A549 (cell line): ENCODE measurements around the gene TCHP. TPM values are rescaled to one million over a fixed set of nuclear protein-coding genes. Genes with fewer than 3 reads are reported as not detected.

Experiments
- ATAC-seq, 2 experiments: fragments of 200-7000 bp in 1 of 2; fragments of >200 bp in 1 of 2; cut with Nextera tagmentation in 1 of 2; cut with Tn5 transposase in 1 of 2; 3 replicates each; pipeline versions ENCODE4 v1.8.0 to v1.9.1; 2018 to 2020; ENCODE audit warnings: mild to moderate bottlenecking in 1 of 2, moderate library complexity in 1 of 2
- CTCF ChIA-PET: fragments of 300-600 bp; sonication (Branson Sonifier 250); formaldehyde crosslinking; extraction: SDS; loops from one replicate; lab custom pipeline; 2021; ENCODE audit warnings: antibody characterized with exemption, inconsistent platforms; lab: Yijun Ruan, JAX
- POLR2A ChIA-PET: fragments of 350-600 bp; formaldehyde crosslinking; extraction: SDS; loops from one replicate; lab custom pipeline; 2021; ENCODE audit warnings: antibody characterized with exemption, inconsistent platforms; lab: Yijun Ruan, JAX
- DNase-seq, 2 experiments: peaks; one replicate each; pipeline versions ENCODE4 v3.0.0 to v3.0.0-alpha.2; 2011 to 2016; ENCODE audit warnings: low read depth in 1 of 2, low spot score in 1 of 2
- FAIRE-seq: peaks from 2 replicates; lab custom pipeline; 2011; peaks lifted over from hg19 to GRCh38; lab: Jason Lieb, UNC
- H3K27ac ChIP-seq, 2 experiments: fragments of >200 bp; sonication (Bioruptor Twin); formaldehyde crosslinking; 3 replicates each; pipeline ENCODE4 v1.5.1; 2016 to 2017
- H3K4me1 ChIP-seq: fragments of >200 bp; sonication (Bioruptor Twin); formaldehyde crosslinking; 3 replicates; pipeline ENCODE4 v1.6.1; 2016
- H3K4me2 ChIP-seq: fragments of >200 bp; sonication (Bioruptor Twin); formaldehyde crosslinking; 3 replicates; pipeline ENCODE4 v1.6.1; 2016
- H3K4me3 ChIP-seq: fragments of >200 bp; sonication (Bioruptor Twin); formaldehyde crosslinking; 3 replicates; pipeline ENCODE4 v1.5.1; 2016
- H3K9me3 ChIP-seq: fragments of >200 bp; sonication (Bioruptor Twin); formaldehyde crosslinking; 3 replicates; pipeline ENCODE4 v1.6.1; 2016
- ATOH8 ChIP-seq: fragments of 250-450 bp; sonication (Bioruptor Pico); IDR thresholded peaks from 2 replicates; pipeline ENCODE4 v1.5.0; 2020; ENCODE audit warnings: low read depth, mild to moderate bottlenecking, moderate library complexity
- BHLHE40 ChIP-seq: IDR thresholded peaks from 2 replicates; pipeline ENCODE4 v1.6.1; 2012; ENCODE audit warnings: low read depth, low read length, inconsistent platforms
- CBX2 ChIP-seq: fragments of 200-600 bp; sonication (generic); IDR thresholded peaks from 2 replicates; pipeline ENCODE4 v1.6.1; 2016; ENCODE audit warnings: low read depth, mild to moderate bottlenecking, borderline replicate concordance
- CBX8 ChIP-seq: fragments of 200-600 bp; sonication (generic); IDR thresholded peaks from 2 replicates; pipeline ENCODE4 v1.6.1; 2016
- EHMT2 ChIP-seq: fragments of 200-600 bp; sonication (generic); IDR thresholded peaks from 2 replicates; pipeline ENCODE4 v1.6.1; 2016; ENCODE audit warnings: antibody characterized with exemption, low read depth, mild to moderate bottlenecking, moderate library complexity
- ELK1 ChIP-seq: fragments of 150-350 bp; IDR thresholded peaks from 2 replicates; pipeline ENCODE4 v1.6.1; 2014; ENCODE audit warnings: low read depth, mild to moderate bottlenecking, low read length
- EP300 ChIP-seq, 2 experiments: fragments of >200 bp; sonication (Bioruptor Twin); formaldehyde crosslinking; IDR thresholded peaks; 2 replicates in 1 of 2; 3 replicates in 1 of 2; pipeline ENCODE4 v1.6.1; 2016 to 2017
- ESRRA ChIP-seq: fragments of 150-350 bp; IDR thresholded peaks from 2 replicates; pipeline ENCODE4 v1.6.1; 2014; ENCODE audit warnings: mild to moderate bottlenecking, low read length, borderline replicate concordance
- KDM1A ChIP-seq: fragments of 200-600 bp; sonication (generic); IDR thresholded peaks from 2 replicates; pipeline ENCODE4 v1.6.1; 2016; ENCODE audit warnings: low read depth, mild to moderate bottlenecking
- KDM5A ChIP-seq: fragments of 200-600 bp; sonication (generic); IDR thresholded peaks from 2 replicates; pipeline ENCODE4 v1.6.1; 2016; ENCODE audit warnings: antibody characterized with exemption, mild to moderate bottlenecking
- MAFK ChIP-seq: fragments of 450-650 bp; IDR thresholded peaks from 2 replicates; pipeline ENCODE4 v1.6.1; 2014; ENCODE audit not compliant: partially characterized antibody
- MAZ ChIP-seq: fragments of 150-350 bp; IDR thresholded peaks from 2 replicates; pipeline ENCODE4 v1.6.1; 2014; ENCODE audit warnings: antibody characterized with exemption, low read depth, low read length, borderline replicate concordance
- MYC ChIP-seq: IDR thresholded peaks from 2 replicates; pipeline ENCODE4 v1.6.1; 2012; ENCODE audit warnings: mild to moderate bottlenecking, inconsistent platforms, low read length, improper control_type of control experiment, borderline replicate concordance
- NFE2L2 ChIP-seq: fragments of 150-350 bp; conservative IDR thresholded peaks from 2 replicates; pipeline ENCODE4 v1.6.1; 2014; ENCODE audit warnings: low read length
- PHF8 ChIP-seq: fragments of 200-600 bp; sonication (generic); IDR thresholded peaks from 2 replicates; pipeline ENCODE4 v1.6.1; 2016; ENCODE audit warnings: low read depth, mild to moderate bottlenecking, antibody characterized with exemption, moderate library complexity, borderline replicate concordance
- POLR2A ChIP-seq: IDR thresholded peaks from 2 replicates; pipeline ENCODE4 v1.6.1; 2012; ENCODE audit warnings: mild to moderate bottlenecking, low read length
- RAD21 ChIP-seq, 2 experiments: fragments of >200 bp in 1 of 2; sonication (Bioruptor Twin) in 1 of 2; formaldehyde crosslinking in 1 of 2; IDR thresholded peaks in 1 of 2; conservative IDR thresholded peaks in 1 of 2; 2 replicates in 1 of 2; 3 replicates in 1 of 2; pipeline ENCODE4 v1.6.1; 2012 to 2018; ENCODE audit warnings: inconsistent platforms in 1 of 2
- RFX5 ChIP-seq: fragments of 450-650 bp; IDR thresholded peaks from 2 replicates; pipeline ENCODE4 v1.7.1; 2014; ENCODE audit warnings: antibody characterized with exemption, mild to moderate bottlenecking, moderate library complexity
- RNF2 ChIP-seq: fragments of 200-600 bp; sonication (generic); IDR thresholded peaks from 2 replicates; pipeline ENCODE4 v1.6.1; 2016; ENCODE audit warnings: low read depth, mild to moderate bottlenecking, antibody characterized with exemption, moderate library complexity, borderline replicate concordance
- SMC3 ChIP-seq: fragments of >200 bp; sonication (Bioruptor Twin); formaldehyde crosslinking; IDR thresholded peaks from 3 replicates; pipeline ENCODE4 v1.6.1; 2018; ENCODE audit warnings: inconsistent platforms
- TP53 ChIP-seq: fragments of 250-450 bp; sonication (Bioruptor Pico); IDR thresholded peaks from 2 replicates; pipeline ENCODE4 v1.5.0; 2021; ENCODE audit warnings: mild to moderate bottlenecking, moderate library complexity
- ZNF302 ChIP-seq: fragments of 250-450 bp; sonication (Bioruptor Pico); IDR thresholded peaks from 2 replicates; pipeline ENCODE4 v1.9.0; 2021; ENCODE audit warnings: inconsistent platforms, mild to moderate bottlenecking, moderate library complexity
- WGBS: methylation state at CpG from one replicate; pipeline ENCODE4 v1.1.6; 2017; ENCODE audit errors: missing lambda C conversion rate; 5-methylcytosine and 5-hydroxymethylcytosine counted together
- polyA plus RNA-seq, 4 experiments: library from polyadenylated mRNA; depleted of rRNA in 3 of 4; stranded (reverse); fragments of >200 nt; fragmentation: RNase III in 1 of 4; extraction: RNeasy Plus Mini Kit Qiagen cat#74134 plus additional on column Dnase treatment in 1 of 4; gene quantifications; 2 replicates in 3 of 4; 3 replicates in 1 of 4; pipeline ENCODE4 v1.2.3, GENCODE V29; 2011 to 2017
- TF ChIP-seq, protein P1 (sequence below): fragments of >200 bp; sonication (Bioruptor Twin); formaldehyde crosslinking; IDR thresholded peaks from 3 replicates; pipeline ENCODE4 v1.6.1; 2016
- TF ChIP-seq, protein P2 (sequence below): IDR thresholded peaks from 2 replicates; pipeline ENCODE4 v1.6.1; 2012
- TF ChIP-seq, protein P3 (sequence below): fragments of 200-600 bp; sonication (generic); IDR thresholded peaks from 2 replicates; pipeline ENCODE4 v1.6.1; 2016; ENCODE audit warnings: antibody characterized with exemption, mild to moderate bottlenecking, moderate library complexity

TCHP gene
- polyA plus RNA-seq, 2 of the 4 experiments (the other 2 are of a cell fraction) = 18.4 to 33.4 TPM

DNA sequence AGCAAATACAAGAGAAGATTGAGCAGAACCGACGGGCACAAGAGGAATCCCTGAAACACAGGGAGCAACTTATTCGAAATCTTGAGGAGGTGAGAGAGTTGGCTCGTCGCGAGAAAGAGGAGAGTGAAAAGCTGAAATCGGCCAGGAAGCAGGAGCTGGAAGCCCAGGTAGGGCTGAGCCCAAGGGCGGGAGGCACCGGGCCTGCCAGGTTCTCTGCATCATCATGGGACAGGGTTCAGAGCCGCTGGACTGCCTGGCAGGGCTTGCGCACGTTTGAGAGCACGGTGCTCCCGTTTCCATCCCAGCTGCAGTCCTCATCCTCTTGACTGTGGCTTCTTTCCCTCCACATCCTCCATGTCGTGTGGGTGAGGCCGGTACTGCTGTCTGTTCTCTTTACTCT lies 14.4 kb downstream of the TCHP start:
- CTCF ChIA-PET = interaction anchor here (0.9 to 3.3 kb wide), 5 partner anchors 9 to 510 kb away, joined by 3 to 16 read pairs (median 4); no protein-coding TSS in a partner anchor
- ATAC-seq (no peak), DNase-seq (no peak)
- Histone ChIP-seq H3K4me3 (no peak overlapping the region), H3K9me3 (no peaks in the 10 kb centered on the region)
- WGBS = 90% methylated on average over 16 of the region's 16 CpGs
- no peak for TF ChIP-seq BHLHE40
- no peak for TF ChIP-seq ELK1
- no peak for TF ChIP-seq RNF2
- TF ChIP-seq, protein P1, sequence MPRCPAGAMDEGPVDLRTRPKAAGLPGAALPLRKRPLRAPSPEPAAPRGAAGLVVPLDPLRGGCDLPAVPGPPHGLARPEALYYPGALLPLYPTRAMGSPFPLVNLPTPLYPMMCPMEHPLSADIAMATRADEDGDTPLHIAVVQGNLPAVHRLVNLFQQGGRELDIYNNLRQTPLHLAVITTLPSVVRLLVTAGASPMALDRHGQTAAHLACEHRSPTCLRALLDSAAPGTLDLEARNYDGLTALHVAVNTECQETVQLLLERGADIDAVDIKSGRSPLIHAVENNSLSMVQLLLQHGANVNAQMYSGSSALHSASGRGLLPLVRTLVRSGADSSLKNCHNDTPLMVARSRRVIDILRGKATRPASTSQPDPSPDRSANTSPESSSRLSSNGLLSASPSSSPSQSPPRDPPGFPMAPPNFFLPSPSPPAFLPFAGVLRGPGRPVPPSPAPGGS = no peak
- TF ChIP-seq SMC3 = no peak
- TF ChIP-seq RAD21 (conservative IDR thresholded peaks at IDR 0.05 in 1 of 2, IDR thresholded peaks at IDR 0.05 in 1 of 2) = no peak
- no peak; the same call in 1 of the 2 replicates for TF ChIP-seq POLR2A
- TF ChIP-seq EHMT2 = no peak
- no peak for TF ChIP-seq MAZ
- TF ChIP-seq TP53 (CRISPR knock-in tag) = no peak
- no peak for TF ChIP-seq CBX8
- no peak for TF ChIP-seq NFE2L2
- TF ChIP-seq ZNF302 (CRISPR knock-in tag) = no peak
- TF ChIP-seq KDM1A = no peak
- TF ChIP-seq PHF8 = no peak
- TF ChIP-seq, all 56 proteins: peak for 0
- no peaks in the 10 kb centered on the region for H3K4me1 ChIP-seq
- FAIRE-seq = no peak
- no peak overlapping the region for H3K27ac ChIP-seq
- POLR2A ChIA-PET = no interaction called here
- no peak overlapping the region for H3K4me2 ChIP-seq

DNA sequence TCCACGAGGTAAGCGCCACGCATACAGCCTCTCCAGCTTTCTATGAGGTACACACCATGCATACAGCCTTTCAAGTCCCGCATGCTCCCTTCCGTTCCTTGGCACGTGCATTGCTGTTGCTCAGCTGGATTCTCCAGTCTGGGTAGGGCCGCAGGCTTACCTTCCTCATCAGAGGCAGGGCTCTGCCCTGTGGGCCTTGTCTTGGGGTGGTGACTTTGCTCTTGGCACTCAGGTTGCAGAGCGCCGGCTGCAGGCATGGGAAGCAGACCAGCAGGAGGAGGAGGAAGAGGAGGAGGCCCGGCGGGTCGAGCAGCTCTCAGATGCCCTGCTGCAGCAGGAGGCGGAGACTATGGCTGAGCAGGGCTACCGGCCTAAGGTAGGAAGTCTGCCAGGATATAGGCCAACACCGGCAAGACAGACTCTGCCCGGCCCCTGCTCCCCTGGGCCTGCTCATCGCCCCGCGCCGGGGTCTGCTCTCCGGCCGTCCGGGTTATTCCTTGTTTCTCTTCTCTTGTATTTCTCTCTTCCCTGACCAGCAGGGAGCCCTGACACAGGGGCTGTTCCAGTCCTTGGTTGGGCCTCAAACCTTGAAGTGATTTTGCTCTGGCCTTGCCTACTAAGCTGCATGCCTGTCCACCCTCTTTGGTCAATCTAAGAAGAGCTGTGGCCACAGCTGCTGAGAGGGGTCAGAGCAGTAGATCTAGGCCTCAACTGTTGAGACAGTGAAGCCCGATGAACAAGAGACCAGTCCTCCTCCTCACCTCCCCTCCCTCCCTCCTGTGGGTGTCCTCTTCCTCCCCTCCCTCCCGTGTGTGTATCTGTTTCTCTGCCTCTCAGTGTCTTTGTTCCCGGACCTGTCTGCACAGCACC lies 15.3 kb downstream of the TCHP start:
- 94% methylated on average over 26 of the region's 26 CpGs for WGBS
- no peak for FAIRE-seq
- CTCF ChIA-PET = interaction anchor here (0.9 to 3.3 kb wide), 5 partner anchors 10 to 509 kb away, joined by 3 to 16 read pairs (median 4); no protein-coding TSS in a partner anchor

DNA sequence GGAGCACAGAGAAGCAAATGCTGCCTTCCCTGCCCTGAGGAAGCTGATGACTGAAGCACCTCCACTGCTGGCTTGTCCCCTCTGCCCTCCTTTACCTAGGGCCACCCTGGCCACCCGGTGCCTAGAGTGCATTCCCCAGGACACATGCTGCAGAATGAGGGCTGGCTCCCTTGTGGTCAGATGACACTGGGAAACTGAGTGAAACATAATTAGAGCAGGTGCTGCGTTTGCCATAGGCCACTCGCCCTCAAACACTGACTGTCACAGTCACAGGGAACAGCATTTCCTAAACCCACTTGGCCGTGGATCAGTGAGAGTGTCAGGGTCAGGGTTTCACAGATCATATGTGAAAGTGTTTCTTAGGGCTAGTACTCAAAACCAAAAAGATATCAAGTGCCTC lies 16.0 kb downstream of the TCHP start:
- H3K4me1 ChIP-seq = no peaks in the 10 kb centered on the region
- WGBS = 79% methylated on average over 4 of the region's 4 CpGs
- no peak overlapping the region for H3K4me3 ChIP-seq
- H3K27ac ChIP-seq = no peak overlapping the region
- no peaks in the 10 kb centered on the region for H3K9me3 ChIP-seq
- ATAC-seq (no peak), FAIRE-seq (no peak), DNase-seq (no peak)
- CTCF ChIA-PET = interaction anchor here (0.6 to 3.3 kb wide), 3 partner anchors 10 to 440 kb away, joined by 3 to 16 read pairs (median 4); no protein-coding TSS in a partner anchor
- POLR2A ChIA-PET = no interaction called here
- H3K4me2 ChIP-seq = no peak overlapping the region
- TF ChIP-seq, protein P2, sequence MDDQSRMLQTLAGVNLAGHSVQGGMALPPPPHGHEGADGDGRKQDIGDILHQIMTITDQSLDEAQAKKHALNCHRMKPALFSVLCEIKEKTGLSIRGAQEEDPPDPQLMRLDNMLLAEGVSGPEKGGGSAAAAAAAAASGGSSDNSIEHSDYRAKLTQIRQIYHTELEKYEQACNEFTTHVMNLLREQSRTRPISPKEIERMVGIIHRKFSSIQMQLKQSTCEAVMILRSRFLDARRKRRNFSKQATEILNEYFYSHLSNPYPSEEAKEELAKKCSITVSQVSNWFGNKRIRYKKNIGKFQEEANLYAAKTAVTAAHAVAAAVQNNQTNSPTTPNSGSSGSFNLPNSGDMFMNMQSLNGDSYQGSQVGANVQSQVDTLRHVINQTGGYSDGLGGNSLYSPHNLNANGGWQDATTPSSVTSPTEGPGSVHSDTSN = no peak
- TF ChIP-seq CBX2 (no peak), RNF2 (no peak), ESRRA (no peak), RFX5 (no peak), MYC (no peak), ATOH8 (CRISPR knock-in tag) (no peak), KDM5A (no peak), EP300 (IDR thresholded peaks at IDR 0.05) (no peak)
- TF ChIP-seq, protein P3, sequence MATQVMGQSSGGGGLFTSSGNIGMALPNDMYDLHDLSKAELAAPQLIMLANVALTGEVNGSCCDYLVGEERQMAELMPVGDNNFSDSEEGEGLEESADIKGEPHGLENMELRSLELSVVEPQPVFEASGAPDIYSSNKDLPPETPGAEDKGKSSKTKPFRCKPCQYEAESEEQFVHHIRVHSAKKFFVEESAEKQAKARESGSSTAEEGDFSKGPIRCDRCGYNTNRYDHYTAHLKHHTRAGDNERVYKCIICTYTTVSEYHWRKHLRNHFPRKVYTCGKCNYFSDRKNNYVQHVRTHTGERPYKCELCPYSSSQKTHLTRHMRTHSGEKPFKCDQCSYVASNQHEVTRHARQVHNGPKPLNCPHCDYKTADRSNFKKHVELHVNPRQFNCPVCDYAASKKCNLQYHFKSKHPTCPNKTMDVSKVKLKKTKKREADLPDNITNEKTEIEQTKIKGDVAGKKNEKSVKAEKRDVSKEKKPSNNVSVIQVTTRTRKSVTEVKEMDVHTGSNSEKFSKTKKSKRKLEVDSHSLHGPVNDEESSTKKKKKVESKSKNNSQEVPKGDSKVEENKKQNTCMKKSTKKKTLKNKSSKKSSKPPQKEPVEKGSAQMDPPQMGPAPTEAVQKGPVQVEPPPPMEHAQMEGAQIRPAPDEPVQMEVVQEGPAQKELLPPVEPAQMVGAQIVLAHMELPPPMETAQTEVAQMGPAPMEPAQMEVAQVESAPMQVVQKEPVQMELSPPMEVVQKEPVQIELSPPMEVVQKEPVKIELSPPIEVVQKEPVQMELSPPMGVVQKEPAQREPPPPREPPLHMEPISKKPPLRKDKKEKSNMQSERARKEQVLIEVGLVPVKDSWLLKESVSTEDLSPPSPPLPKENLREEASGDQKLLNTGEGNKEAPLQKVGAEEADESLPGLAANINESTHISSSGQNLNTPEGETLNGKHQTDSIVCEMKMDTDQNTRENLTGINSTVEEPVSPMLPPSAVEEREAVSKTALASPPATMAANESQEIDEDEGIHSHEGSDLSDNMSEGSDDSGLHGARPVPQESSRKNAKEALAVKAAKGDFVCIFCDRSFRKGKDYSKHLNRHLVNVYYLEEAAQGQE = no peak

More for the DNA sequence above, 15.3 kb downstream of the TCHP start:
- H3K9me3 ChIP-seq = no peaks in the 10 kb centered on the region
- DNase-seq (no peak), ATAC-seq (no peak)
- H3K4me1 ChIP-seq = no peaks in the 10 kb centered on the region
- no peak overlapping the region for H3K4me2 ChIP-seq
- TF ChIP-seq MAFK = no peak
- TF ChIP-seq RAD21 (conservative IDR thresholded peaks at IDR 0.05 in 1 of 2, IDR thresholded peaks at IDR 0.05 in 1 of 2) = no peak
- TF ChIP-seq, all 56 proteins: peak for 0
- no peak overlapping the region for H3K27ac ChIP-seq
- POLR2A ChIA-PET = no interaction called here
- H3K4me3 ChIP-seq = no peak overlapping the region
